Stomach smooth muscle (tissue), 2 donors: ENCODE measurements around the gene CYP2B6.
"Not testable (repeated sequence)": the region's sequence is repeated elsewhere in the genome, so short reads cannot be mapped to it uniquely, and the experiment has no call there.

Experiments
- H3K27ac ChIP-seq: one replicate; pipeline ENCODE4 v1.7.0; 2013; ENCODE audit warnings: mild to moderate bottlenecking, low read length, inconsistent platforms
- H3K27me3 ChIP-seq, 2 donors: one replicate each; pipeline ENCODE4 v1.7.0; 2013; ENCODE audit warnings: low read length in 2 of 2; ENCODE audit not compliant: insufficient read depth in 2 of 2, control insufficient read depth in 1 of 2
- H3K36me3 ChIP-seq, 2 donors: one replicate each; pipeline ENCODE4 v1.7.0; 2013; ENCODE audit warnings: low read length in 2 of 2; ENCODE audit not compliant: control insufficient read depth in 2 of 2, insufficient read depth in 2 of 2
- H3K4me1 ChIP-seq: one replicate; pipeline ENCODE4 v1.7.0; 2013; ENCODE audit warnings: low read length; ENCODE audit not compliant: control insufficient read depth, insufficient read depth
- H3K4me3 ChIP-seq, 2 donors: one replicate each; pipeline ENCODE4 v1.7.0; 2013; ENCODE audit warnings: low read length in 2 of 2
- H3K9ac ChIP-seq, 2 donors: one replicate each; pipeline ENCODE4 v1.7.0; 2013; ENCODE audit warnings: low read length in 2 of 2, mild to moderate bottlenecking in 1 of 2
- H3K9me3 ChIP-seq, 2 donors: one replicate each; pipeline ENCODE4 v1.7.0; 2013; ENCODE audit warnings: low read length in 2 of 2; ENCODE audit not compliant: control insufficient read depth in 2 of 2
- donor health status: healthy.
- donor health status: Pancreatic carcinoma.

The CYP2B6 gene

DNA sequence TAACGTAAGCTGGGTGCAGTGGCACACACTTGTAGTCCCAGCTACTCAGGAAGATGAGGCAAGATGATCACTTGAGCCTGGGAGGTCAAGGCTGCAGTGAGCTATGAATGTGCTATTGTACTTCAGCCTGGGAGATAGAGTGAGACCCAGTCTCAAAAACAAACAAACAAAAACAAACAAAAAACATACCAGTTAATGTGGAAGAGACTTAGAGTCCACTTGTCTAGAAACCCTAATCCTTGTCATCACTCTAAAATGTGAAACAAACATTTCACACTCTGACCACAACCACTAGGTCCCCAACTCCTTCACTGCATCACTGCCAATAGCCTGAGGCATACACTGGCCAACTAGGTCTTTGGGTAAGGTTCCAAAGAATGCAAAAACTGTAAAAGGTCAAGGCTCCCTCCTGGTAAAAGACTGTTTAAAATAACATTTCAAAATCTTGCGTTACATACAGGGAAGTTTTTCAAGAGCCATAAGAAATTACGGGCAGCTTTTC is 28.6 kb upstream of the CYP2B6 start:
- H3K4me1 ChIP-seq = no peaks in the 10 kb centered on the region
- H3K4me3 ChIP-seq = no peak overlapping the region
- H3K36me3 ChIP-seq = no peaks in the 10 kb centered on the region
- peaks cover 0 to 7% of the 10 kb centered on the region in 2 donors for H3K27me3 ChIP-seq
- H3K9ac ChIP-seq = no peak overlapping the region
- no peak overlapping the region for H3K27ac ChIP-seq
- no peaks in the 10 kb centered on the region for H3K9me3 ChIP-seq

DNA sequence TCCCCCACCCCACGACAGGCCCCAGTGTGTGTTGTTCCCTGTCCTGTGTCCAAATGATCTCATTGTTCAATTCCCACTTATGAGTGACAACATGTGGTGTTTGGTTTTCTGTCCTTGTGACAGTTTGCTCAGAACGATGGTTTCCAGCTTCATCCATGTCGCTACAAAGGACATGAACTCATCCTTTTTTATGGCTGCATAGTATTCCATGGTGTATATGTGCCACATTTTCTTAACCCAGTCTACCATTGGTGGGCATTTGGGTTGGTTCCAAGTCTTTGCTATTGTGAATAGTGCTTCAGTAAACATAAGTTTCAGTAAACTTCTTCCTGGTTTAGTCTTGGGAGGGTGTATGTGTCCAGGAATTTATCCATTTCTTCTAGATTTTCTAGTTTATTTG is 26.7 kb upstream of the CYP2B6 start:
- H3K9ac ChIP-seq = not testable (repeated sequence)

DNA sequence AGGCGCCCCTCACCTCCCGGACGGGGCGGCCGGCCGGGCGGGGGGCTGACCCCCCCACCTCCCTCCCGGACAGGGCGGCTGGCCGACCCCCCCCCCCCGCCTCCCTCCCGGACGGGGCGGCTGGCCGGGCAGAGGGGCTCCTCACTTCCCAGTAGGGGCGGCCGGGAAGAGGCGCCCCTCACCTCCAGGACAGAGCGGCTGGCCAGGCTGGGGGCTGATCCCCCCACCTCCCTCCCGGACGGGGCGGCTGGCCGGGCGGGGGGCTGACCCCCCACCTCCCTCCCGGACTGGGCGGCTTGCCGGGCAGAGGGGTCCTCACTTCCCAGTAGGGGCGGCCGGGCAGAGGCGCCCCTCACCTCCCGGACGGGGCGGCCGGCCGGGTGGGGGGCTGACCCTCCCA is 25.7 kb upstream of the CYP2B6 start:
- not testable (repeated sequence) for H3K4me1 ChIP-seq, H3K36me3 ChIP-seq, H3K9ac ChIP-seq, H3K9me3 ChIP-seq, H3K4me3 ChIP-seq, H3K27me3 ChIP-seq, H3K27ac ChIP-seq

More for the DNA sequence above, 26.7 kb upstream of the CYP2B6 start:
- not testable (repeated sequence) for H3K27me3 ChIP-seq, H3K36me3 ChIP-seq, H3K27ac ChIP-seq, H3K9me3 ChIP-seq, H3K4me1 ChIP-seq, H3K4me3 ChIP-seq

DNA sequence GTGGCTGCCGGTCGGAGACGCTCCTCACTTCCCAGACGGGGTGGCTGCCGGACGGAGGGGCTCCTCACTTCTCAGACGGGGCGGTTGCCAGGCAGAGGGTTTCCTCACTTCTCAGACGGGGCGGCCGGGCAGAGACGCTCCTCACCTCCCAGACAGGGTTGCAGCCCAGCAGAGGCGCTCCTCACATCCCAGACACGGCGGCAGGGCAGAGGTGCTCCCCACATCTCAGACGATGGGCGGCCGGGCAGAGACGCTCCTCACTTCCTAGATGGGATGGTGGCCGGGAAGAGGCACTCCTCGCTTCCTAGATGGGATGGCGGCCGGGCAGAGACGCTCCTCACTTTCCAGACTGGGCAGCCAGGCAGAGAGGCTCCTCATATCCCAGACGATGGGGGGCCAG is 24.5 kb upstream of the CYP2B6 start:
- not testable (repeated sequence) for H3K9ac ChIP-seq, H3K4me1 ChIP-seq, H3K27me3 ChIP-seq, H3K36me3 ChIP-seq, H3K4me3 ChIP-seq, H3K27ac ChIP-seq, H3K9me3 ChIP-seq

DNA sequence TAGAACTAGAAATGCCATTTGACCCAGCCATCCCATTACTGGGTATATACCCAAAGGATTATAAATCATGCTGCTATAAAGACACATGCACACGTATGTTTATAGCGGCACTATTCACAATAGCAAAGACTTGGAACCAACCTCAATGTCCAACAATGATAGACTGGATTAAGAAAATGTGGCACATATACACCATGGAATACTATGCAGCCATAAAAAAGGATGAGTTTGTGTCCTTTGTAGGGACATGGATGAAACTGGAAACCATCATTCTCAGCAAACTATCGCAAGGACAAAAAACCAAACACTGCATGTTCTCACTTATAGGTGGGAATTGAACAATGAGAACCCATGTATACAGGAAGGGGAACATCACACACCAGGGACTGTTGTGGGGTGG is 23.0 kb upstream of the CYP2B6 start:
- H3K4me1 ChIP-seq, H3K27me3 ChIP-seq, H3K9ac ChIP-seq, H3K27ac ChIP-seq, H3K4me3 ChIP-seq, H3K36me3 ChIP-seq, H3K9me3 ChIP-seq: not testable (repeated sequence)

DNA sequence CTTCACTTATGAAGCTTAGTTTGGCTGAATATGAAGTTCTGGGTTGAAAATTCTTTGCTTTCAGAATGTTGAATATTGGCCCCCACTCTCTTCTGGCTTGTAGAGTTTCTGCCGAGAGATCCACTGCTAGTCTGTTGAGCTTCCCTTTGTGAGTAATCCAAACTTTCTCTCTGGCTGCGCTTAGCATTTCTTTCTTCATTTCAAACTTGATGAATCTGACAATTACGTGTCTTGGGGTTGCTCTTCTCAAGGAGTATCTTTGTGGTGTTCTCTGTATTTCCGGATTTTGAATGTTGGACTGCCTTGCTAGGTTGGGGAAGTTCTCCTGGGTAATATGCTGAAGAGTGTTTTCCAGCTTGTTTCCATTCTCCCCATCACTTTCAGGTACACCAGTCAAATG is 21.4 kb upstream of the CYP2B6 start:
- H3K4me3 ChIP-seq, H3K27ac ChIP-seq, H3K9ac ChIP-seq, H3K27me3 ChIP-seq, H3K4me1 ChIP-seq, H3K36me3 ChIP-seq, H3K9me3 ChIP-seq: not testable (repeated sequence)

DNA sequence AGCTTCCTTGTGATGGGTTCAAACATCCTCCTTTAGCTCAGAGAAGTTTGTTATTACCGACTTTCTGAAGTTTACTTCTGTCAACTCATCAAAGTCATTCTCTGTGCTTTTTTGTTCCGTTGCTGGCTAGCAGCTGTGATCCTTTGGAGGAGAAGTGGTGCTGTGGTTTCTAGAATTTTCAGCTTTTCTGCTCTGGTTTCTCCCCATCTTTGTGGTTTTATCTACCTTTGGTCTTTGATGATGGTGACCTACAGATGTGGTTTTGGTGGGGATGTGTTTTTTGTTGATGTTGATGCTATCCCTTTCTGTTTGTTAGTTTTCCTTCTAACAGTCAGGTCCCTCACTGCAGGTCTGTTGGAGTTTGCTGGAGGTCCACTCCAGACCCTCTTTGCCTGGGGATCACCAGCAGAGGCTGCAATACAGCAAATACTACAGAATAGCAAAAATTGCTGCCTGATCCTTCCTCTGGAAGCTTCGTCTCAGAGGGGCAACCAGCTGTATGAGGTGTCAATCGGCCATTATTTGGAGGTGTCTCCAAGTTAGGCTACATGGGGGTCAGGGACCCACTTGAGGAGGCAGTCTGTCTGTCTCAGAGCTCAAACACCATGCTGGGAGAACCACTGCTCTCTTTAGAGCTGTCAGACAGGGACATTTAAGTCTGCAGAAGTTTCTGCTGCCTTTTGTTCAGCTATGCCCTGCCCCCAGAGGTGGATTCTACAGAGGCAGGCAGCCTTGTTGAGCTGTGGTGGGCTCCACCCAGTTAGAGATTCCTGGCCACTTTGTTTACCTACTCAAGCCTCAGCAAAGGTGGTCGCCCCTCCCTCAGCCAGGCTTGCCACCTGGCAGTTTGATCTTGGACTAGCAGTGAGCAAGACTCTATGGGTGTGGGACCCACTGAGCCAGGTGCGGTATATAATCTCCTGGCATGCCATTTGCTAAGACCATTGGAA is 20.4 kb upstream of the CYP2B6 start:
- H3K4me3 ChIP-seq, H3K27me3 ChIP-seq: not testable (repeated sequence)

DNA sequence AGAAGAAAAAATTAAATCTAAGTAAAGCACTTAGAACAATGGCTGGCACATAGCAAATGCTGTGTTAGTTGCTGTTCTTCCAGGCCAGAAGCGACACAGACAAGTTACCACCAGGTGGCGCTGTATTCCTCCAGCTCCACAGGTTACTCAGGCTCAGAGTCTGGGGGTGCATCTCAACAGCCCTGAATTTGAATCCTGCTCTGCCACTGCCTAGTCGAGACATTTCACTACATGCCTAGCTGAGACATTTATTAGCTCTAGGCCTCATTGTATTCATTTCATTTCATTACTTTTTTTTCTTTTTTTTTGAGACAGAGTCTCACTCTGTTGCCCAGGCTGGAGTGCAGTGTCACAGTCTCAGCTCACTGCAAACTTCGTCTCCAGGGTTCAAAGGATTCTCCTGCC is 16.4 kb upstream of the CYP2B6 start:
- no peaks in the 10 kb centered on the region for H3K36me3 ChIP-seq
- H3K9me3 ChIP-seq = no peaks in the 10 kb centered on the region
- no peak overlapping the region for H3K4me3 ChIP-seq
- no peaks in the 10 kb centered on the region for H3K4me1 ChIP-seq
- no peak overlapping the region for H3K9ac ChIP-seq
- no peaks in the 10 kb centered on the region for H3K27me3 ChIP-seq
- no peak overlapping the region for H3K27ac ChIP-seq

More for the DNA sequence above, 20.4 kb upstream of the CYP2B6 start:
- H3K9me3 ChIP-seq, H3K4me1 ChIP-seq, H3K27ac ChIP-seq, H3K36me3 ChIP-seq, H3K9ac ChIP-seq: not testable (repeated sequence)

DNA sequence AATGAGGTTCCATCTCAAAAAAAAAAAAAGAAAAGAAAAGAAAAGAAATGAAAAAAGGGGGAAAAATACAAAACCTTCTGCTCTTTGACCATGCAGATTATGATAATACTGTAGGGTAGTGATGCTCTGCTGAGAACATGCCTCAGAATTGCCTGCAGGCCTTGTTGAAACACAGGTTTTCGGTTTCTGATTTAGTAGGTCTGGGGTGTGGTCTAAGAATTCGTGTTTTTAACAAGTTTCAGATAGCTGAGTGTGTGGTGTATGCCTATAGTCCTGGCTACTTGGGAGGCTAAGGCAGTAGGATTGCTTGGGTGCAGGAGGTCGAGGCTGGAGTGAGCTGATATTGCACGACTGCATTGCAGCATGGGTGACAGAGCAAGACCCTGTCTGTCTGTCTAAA is 14.9 kb upstream of the CYP2B6 start:
- no peak overlapping the region for H3K9ac ChIP-seq
- no peaks in the 10 kb centered on the region for H3K4me1 ChIP-seq
- H3K9me3 ChIP-seq = no peaks in the 10 kb centered on the region
- peaks cover 0 to 4% of the 10 kb centered on the region in 2 donors for H3K27me3 ChIP-seq
- H3K4me3 ChIP-seq = no peak overlapping the region
- H3K36me3 ChIP-seq = no peaks in the 10 kb centered on the region
- no peak overlapping the region for H3K27ac ChIP-seq

DNA sequence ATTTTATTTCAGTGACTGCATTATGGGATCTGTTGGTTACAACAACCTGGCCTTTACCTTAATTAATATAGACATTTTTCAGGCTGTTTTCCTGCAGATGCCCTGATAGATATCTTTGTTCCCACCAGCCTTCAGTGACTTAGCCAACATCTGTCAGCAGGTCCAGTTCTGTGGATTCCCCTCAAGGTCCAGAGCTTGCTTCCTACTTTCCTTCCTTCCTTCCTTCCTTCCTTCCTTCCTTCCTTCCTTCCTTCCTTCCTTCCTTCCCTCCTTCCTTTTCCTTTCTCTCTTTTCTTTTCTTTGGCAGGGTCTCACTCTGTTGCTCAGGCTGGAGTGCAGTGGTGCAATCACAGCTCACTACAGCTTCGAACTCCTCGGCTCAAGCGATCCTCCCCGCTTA is 14.4 kb upstream of the CYP2B6 start:
- no peaks in the 10 kb centered on the region for H3K9me3 ChIP-seq
- H3K36me3 ChIP-seq = no peaks in the 10 kb centered on the region
- H3K4me1 ChIP-seq = no peaks in the 10 kb centered on the region
- H3K4me3 ChIP-seq = no peak overlapping the region
- no peak overlapping the region for H3K9ac ChIP-seq
- no peak overlapping the region for H3K27ac ChIP-seq
- peaks cover 0 to 4% of the 10 kb centered on the region in 2 donors for H3K27me3 ChIP-seq

DNA sequence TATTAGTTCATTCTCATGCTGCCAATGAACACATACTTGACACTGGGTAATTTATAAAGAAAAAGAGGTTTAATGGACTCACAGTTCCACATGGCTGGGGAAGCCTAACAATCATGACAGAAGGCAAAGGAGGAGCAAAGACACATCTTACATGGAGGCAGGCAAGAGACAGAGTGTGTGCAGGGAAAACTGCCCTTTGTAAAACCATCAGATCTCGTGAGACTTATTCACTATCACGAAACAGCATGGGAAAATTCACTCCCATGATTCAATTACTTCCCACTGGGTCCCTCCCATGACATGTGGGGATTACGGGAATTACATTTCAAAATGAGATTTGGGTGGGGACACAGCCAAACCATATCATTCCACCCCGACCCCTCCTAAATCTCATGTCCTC is 11.3 kb upstream of the CYP2B6 start:
- not testable (repeated sequence) for H3K9ac ChIP-seq, H3K9me3 ChIP-seq, H3K27ac ChIP-seq, H3K36me3 ChIP-seq, H3K4me3 ChIP-seq, H3K4me1 ChIP-seq, H3K27me3 ChIP-seq
